GM04503 (cell line): ENCODE results near the gene BMPER.
A peak's percentile ranks its signal among the peaks of the same experiment; 100 is the strongest.

Experiments used
- DNase-seq: peaks from one replicate; pipeline ENCODE4 v3.0.0-alpha.2; 2012; ENCODE audit warnings: low read depth

BMPER gene

GRCh38 chr7:33888166-33888565 is 17.2 kb upstream of the BMPER start:
- DNase-seq: no peak

GRCh38 chr7:33892945-33893344 is 12.4 kb upstream of the BMPER start:
- no peak for DNase-seq

- DNase-seq: no peak
Measured at GRCh38 chr7:33893377-33893776, 12.0 kb upstream of the BMPER start.

- DNase-seq: no peak
Measured at GRCh38 chr7:33895025-33895804, 10.1 kb upstream of the BMPER start.

- DNase-seq: peak; percentile 47
Measured at GRCh38 chr7:33900501-33900900, 4.8 kb upstream of the BMPER start.

- no peak for DNase-seq
Measured at GRCh38 chr7:33901199-33901598, 4.1 kb upstream of the BMPER start.

GRCh38 chr7:33901847-33902246 is 3.5 kb upstream of the BMPER start:
- no peak for DNase-seq

- DNase-seq: no peak
Measured at GRCh38 chr7:33902746-33903145, 2.6 kb upstream of the BMPER start.

- no peak for DNase-seq
Measured at GRCh38 chr7:33903791-33904680, 1.3 kb upstream of the BMPER start.

- DNase-seq: no peak
Measured at GRCh38 chr7:33904681-33905388, 504 bp upstream of the BMPER start.

GRCh38 chr7:33906697-33907096 is 1.4 kb downstream of the BMPER start:
- DNase-seq: no peak

- no peak for DNase-seq
Measured at GRCh38 chr7:33907625-33908024, 2.3 kb downstream of the BMPER start.

- no peak for DNase-seq
Measured at GRCh38 chr7:33909318-33909717, 4.0 kb downstream of the BMPER start.

GRCh38 chr7:33909755-33910154 is 4.4 kb downstream of the BMPER start:
- DNase-seq: no peak

- no peak for DNase-seq
Measured at GRCh38 chr7:33910756-33911155, 5.4 kb downstream of the BMPER start.

GRCh38 chr7:33916357-33917081 is 11.2 kb downstream of the BMPER start:
- no peak for DNase-seq

GRCh38 chr7:33917661-33918060 is 12.3 kb downstream of the BMPER start:
- no peak for DNase-seq

GRCh38 chr7:33918438-33919143 is 13.3 kb downstream of the BMPER start:
- no peak for DNase-seq

GRCh38 chr7:33919449-33919848 is 14.1 kb downstream of the BMPER start:
- DNase-seq: no peak

- DNase-seq: peak; percentile 71
Measured at GRCh38 chr7:33921216-33921938, 16.0 kb downstream of the BMPER start.

GRCh38 chr7:33922820-33923219 is 17.5 kb downstream of the BMPER start:
- no peak for DNase-seq
